Measurements from ENCODE around the gene OPCML.

Gene OPCML

DNA sequence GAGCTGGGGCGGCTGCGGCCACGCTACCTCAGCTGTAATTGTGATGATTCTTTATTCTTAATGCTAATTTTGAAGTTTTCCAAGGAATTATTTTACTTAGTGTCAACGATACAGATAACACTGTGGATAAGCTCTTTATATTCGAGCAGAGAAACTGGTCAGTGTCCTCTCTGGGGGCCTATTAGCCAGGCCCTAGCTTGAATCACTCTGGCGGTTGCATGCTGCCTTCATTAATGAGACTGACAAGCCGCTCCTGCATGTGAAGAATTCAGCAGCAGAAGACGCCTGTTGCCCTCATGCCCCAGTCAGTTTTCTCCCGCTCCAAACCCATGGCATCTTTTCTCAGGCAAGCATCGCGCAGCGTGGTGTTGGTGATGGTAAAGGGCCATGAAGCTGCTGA, 851.7 kb downstream of the OPCML start:
- TF ChIP-seq, protein P1, sequence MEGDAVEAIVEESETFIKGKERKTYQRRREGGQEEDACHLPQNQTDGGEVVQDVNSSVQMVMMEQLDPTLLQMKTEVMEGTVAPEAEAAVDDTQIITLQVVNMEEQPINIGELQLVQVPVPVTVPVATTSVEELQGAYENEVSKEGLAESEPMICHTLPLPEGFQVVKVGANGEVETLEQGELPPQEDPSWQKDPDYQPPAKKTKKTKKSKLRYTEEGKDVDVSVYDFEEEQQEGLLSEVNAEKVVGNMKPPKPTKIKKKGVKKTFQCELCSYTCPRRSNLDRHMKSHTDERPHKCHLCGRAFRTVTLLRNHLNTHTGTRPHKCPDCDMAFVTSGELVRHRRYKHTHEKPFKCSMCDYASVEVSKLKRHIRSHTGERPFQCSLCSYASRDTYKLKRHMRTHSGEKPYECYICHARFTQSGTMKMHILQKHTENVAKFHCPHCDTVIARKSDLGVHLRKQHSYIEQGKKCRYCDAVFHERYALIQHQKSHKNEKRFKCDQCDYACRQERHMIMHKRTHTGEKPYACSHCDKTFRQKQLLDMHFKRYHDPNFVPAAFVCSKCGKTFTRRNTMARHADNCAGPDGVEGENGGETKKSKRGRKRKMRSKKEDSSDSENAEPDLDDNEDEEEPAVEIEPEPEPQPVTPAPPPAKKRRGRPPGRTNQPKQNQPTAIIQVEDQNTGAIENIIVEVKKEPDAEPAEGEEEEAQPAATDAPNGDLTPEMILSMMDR (conservative IDR thresholded peaks at IDR 0.05; ENCODE audit: low read length) = no peak
- no peak for DNase-seq (ENCODE audit: low read depth)
- H3K4me3 ChIP-seq (ENCODE audit: low read length) = no peak overlapping the region

DNA sequence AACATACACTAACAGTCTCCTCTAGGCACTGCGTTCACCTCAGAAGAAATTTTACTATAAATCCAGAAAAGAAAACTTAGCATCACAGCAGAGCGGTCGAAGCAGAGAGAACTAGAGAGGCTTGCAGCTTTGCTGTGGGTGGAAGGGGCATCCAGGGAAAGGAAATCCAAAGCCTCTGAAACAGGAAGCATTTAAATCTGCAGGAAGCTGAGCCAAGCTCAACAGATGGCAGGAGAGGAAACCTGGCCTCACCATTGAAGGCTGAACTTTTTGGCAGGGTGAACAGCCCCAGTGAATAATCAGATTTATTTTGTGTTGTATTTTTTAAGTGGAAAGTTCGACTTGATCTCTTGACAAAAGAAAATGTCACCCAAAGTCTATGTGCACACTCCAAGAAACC, 858.1 kb downstream of the OPCML start:
- TF ChIP-seq, protein P1 (conservative IDR thresholded peaks at IDR 0.05; ENCODE audit: low read length) = no peak
- no peak overlapping the region for H3K4me3 ChIP-seq (ENCODE audit: low read length)
- no peak for DNase-seq (ENCODE audit: low read depth)

DNA sequence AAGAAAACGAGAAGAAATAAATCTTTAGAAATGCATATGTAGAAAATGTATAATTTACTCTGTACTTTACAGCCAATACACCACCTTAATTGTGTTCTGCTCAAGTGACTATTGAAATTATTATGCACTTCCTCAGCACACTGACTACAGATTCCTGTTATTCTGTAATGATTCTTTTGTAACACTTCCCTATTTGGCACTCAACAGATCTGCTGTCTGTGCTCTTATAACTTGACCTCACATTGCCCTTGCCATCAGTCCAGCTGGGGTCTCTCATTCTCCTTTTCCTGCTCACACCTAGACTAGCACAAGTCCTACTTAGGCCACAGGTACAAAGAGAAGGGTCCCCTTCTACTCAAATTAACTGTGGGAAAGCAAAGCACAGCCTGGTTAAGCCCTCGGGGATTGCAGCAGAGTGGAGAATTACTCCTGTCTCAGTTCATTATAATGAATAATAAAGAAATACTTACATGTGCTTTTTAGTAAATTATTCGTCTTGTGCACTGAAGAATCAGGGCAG, 860.4 kb downstream of the OPCML start:
- peak; percentile 17 for DNase-seq (ENCODE audit: low read depth)
- TF ChIP-seq, protein P1 (conservative IDR thresholded peaks at IDR 0.05; ENCODE audit: low read length) = no peak
- H3K4me3 ChIP-seq (ENCODE audit: low read length) = no peak overlapping the region

DNA sequence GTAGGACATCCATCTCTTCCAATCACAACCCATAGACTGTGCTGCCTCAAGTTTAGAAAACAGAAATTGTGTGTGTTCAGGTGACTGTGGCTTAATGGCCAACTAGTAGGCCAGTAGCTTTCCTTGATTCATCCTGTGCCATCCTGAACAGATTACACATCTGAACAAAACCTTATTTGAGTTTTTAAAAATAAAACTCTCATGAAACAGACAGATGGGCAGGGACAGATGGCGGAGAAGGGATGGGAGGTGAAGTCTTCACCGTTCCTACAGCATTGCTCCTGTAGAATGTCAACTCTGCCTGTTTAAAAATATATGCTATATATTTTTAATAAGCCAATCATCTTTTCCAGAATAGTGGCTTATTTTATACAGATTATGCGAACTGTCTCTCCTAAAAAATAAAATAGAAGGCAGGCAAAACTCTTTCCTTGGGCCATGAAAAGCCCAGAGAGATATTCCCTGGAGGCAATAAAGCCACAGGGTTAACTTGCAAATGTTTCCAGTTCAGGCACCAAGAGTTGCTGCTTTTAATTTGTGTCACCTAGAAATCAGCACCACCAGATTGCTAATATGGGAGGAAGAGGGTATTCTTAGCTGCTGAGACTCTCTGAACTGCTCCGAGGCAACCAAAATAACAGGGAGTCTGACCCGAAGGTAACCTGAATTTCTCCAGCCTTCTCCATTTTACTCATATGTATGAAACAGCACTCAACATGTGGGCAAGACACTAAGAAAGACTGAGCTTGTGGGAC, 861.2 kb downstream of the OPCML start:
- no peak overlapping the region for H3K4me3 ChIP-seq (ENCODE audit: low read length)
- TF ChIP-seq, protein P1 (conservative IDR thresholded peaks at IDR 0.05; ENCODE audit: low read length) = no peak
- DNase-seq (ENCODE audit: low read depth) = no peak

DNA sequence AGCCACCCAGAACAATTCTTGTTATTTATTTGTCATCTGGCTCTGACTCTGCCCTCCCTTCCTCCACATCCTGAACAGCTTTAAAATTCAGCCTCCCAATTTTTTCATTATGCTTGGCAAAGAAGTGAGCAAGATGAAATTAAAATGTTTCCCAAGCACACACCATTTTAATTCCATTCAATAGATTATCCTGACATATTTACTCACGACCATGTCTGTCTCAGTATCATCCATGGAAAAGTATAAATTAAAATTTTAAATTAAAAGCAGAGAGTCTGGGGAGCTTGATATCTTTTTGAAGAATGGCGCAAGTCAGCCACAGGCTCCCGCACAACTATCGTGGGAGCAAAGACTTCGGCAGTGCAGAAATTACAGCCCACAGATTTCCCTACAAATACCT, 862.4 kb downstream of the OPCML start:
- TF ChIP-seq, protein P1 (conservative IDR thresholded peaks at IDR 0.05; ENCODE audit: low read length) = no peak
- no peak for DNase-seq (ENCODE audit: low read depth)
- no peak overlapping the region for H3K4me3 ChIP-seq (ENCODE audit: low read length)

DNA sequence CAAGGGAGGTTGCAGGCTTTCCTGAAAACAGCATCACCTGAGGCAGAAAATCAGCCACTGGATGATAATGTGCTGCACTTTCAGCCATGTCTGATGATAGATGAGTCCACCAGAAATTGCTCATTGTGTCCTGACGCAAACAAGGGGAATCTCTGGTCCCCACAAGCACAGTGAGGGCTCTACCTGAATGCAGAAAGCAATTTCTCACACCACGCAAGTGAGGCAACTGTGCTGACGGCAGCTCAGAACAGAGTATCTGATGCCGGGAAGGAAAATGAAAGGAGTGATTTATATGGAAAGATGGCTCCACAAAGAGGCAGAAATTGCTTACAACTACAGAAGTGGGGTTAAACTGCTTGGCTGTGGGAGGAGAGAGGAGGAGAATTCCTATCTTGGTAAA, 867.1 kb downstream of the OPCML start:
- TF ChIP-seq, protein P1 (conservative IDR thresholded peaks at IDR 0.05; ENCODE audit: low read length) = no peak
- H3K4me3 ChIP-seq (ENCODE audit: low read length) = no peak overlapping the region
- no peak for DNase-seq (ENCODE audit: low read depth)

DNA sequence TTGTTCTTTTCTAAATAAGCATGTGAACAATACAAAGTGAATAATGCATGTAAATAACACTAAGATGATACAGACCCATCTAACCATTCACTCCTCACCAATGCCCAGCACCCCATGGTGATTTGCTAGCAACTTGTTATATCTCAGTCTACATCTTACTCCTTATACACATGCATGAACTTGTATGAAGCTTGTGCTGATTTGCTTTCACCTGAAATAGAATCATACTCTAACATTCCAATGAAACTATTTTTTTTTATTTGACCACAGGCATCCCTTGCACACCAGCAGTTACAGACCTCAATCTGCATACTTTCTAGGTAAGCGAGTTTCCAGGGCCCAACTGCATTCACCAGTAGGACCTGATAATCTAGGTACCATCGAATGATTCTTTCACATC, 873.6 kb downstream of the OPCML start:
- no peak overlapping the region for H3K4me3 ChIP-seq (ENCODE audit: low read length)
- no peak for DNase-seq (ENCODE audit: low read depth)
- TF ChIP-seq, protein P1 (conservative IDR thresholded peaks at IDR 0.05; ENCODE audit: low read length) = no peak

Measured in AG10803 (cell line).